ENCODE measurements around the gene LMAN1.

LMAN1 gene

GRCh38 chr18:59387687-59388565 lies 28.9 kb upstream of the LMAN1 start:
- Histone ChIP-seq H3K79me2 (ENCODE audit: insufficient read depth, low read length) (no peaks in the 10 kb centered on the region), H3K9me3 (ENCODE audit: insufficient read depth, low read length) (no peaks in the 10 kb centered on the region), H3K27ac (ENCODE audit: low read depth, low read length) (no peak overlapping the region), H3F3A (ENCODE audit: insufficient read depth) (no peaks in the 10 kb centered on the region), H3K9me2 (replicated peaks; ENCODE audit: insufficient read depth, low read length) (no peaks in the 10 kb centered on the region), H3K36me3 (ENCODE audit: low read length) (no peaks in the 10 kb centered on the region), H3K4me2 (ENCODE audit: low read depth, low read length, poor library complexity, severe bottlenecking) (no peak overlapping the region), H4K20me1 (ENCODE audit: low read depth, low read length) (no peaks in the 10 kb centered on the region), H3K4me3 (ENCODE audit: insufficient read depth, low read length, poor library complexity, severe bottlenecking) (no peak overlapping the region), H3K9ac (ENCODE audit: low read length) (no peak overlapping the region), H3K27me3 (ENCODE audit: low read length) (no peaks in the 10 kb centered on the region), H2AFZ (ENCODE audit: low read depth, low read length, severe bottlenecking) (no peak overlapping the region)
- no peak for TF ChIP-seq EZH2phosphoT487 (conservative IDR thresholded peaks at IDR 0.05; ENCODE audit: low read length)
- TF ChIP-seq, protein P1, sequence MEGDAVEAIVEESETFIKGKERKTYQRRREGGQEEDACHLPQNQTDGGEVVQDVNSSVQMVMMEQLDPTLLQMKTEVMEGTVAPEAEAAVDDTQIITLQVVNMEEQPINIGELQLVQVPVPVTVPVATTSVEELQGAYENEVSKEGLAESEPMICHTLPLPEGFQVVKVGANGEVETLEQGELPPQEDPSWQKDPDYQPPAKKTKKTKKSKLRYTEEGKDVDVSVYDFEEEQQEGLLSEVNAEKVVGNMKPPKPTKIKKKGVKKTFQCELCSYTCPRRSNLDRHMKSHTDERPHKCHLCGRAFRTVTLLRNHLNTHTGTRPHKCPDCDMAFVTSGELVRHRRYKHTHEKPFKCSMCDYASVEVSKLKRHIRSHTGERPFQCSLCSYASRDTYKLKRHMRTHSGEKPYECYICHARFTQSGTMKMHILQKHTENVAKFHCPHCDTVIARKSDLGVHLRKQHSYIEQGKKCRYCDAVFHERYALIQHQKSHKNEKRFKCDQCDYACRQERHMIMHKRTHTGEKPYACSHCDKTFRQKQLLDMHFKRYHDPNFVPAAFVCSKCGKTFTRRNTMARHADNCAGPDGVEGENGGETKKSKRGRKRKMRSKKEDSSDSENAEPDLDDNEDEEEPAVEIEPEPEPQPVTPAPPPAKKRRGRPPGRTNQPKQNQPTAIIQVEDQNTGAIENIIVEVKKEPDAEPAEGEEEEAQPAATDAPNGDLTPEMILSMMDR (IDR thresholded peaks at IDR 0.05; ENCODE audit: insufficient read depth, low read length, poor library complexity, severe bottlenecking), result no peak

DNA sequence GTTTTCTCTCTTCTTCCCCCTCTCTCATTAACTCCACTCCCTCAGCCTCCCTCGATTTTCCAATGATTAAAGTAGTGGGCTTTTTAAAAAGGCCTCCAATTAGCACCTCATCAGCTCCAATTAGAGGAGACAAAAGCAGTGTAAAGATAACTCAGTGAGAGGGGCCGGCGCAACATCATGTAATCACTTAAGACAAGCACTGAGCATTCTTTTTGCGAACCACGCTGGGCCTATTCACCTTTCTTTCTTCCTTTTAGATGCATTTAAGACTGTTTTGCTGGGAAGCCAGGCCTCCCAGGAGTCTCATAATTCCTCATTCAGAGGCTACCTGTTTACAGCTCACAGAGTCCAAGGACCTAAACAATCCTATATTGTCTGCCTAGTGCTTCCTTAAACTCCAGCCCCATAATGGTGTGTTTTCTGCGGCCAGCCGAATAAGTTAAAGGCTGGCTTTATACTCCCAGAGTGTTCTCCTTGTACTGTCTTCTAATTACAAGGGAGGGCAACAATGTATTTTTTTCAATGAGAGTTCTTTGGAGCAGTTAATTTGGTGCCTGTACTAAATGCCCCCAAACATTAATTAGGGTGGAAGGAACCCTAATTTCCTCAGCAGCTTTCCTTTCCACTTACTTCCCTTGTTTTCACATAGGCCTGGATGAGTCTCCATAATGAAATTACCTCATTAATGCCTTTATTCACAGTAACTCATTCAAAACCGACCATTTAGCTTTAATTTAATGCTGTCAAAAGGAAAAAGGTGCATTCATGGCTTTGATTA lies 28.0 kb upstream of the LMAN1 start:
- no peaks in the 10 kb centered on the region for H3K79me2 ChIP-seq (ENCODE audit: insufficient read depth, low read length)
- no peak overlapping the region for H3K4me2 ChIP-seq (ENCODE audit: low read depth, low read length, poor library complexity, severe bottlenecking)
- no peak overlapping the region for H3K9ac ChIP-seq (ENCODE audit: low read length)
- no peaks in the 10 kb centered on the region for H3K9me3 ChIP-seq (ENCODE audit: insufficient read depth, low read length)
- no peak overlapping the region for H3K27ac ChIP-seq (ENCODE audit: low read depth, low read length)
- H2AFZ ChIP-seq (ENCODE audit: low read depth, low read length, severe bottlenecking), result no peak overlapping the region
- H3F3A ChIP-seq (ENCODE audit: insufficient read depth), result no peaks in the 10 kb centered on the region
- no peaks in the 10 kb centered on the region for H4K20me1 ChIP-seq (ENCODE audit: low read depth, low read length)
- no peaks in the 10 kb centered on the region for H3K36me3 ChIP-seq (ENCODE audit: low read length)
- no peaks in the 10 kb centered on the region for H3K9me2 ChIP-seq (replicated peaks; ENCODE audit: insufficient read depth, low read length)
- no peak overlapping the region for H3K4me3 ChIP-seq (ENCODE audit: insufficient read depth, low read length, poor library complexity, severe bottlenecking)
- TF ChIP-seq, protein P1 (IDR thresholded peaks at IDR 0.05; ENCODE audit: insufficient read depth, low read length, poor library complexity, severe bottlenecking), result no peak
- TF ChIP-seq EZH2phosphoT487 (conservative IDR thresholded peaks at IDR 0.05; ENCODE audit: low read length), result no peak
- H3K27me3 ChIP-seq (ENCODE audit: low read length), result no peaks in the 10 kb centered on the region

DNA sequence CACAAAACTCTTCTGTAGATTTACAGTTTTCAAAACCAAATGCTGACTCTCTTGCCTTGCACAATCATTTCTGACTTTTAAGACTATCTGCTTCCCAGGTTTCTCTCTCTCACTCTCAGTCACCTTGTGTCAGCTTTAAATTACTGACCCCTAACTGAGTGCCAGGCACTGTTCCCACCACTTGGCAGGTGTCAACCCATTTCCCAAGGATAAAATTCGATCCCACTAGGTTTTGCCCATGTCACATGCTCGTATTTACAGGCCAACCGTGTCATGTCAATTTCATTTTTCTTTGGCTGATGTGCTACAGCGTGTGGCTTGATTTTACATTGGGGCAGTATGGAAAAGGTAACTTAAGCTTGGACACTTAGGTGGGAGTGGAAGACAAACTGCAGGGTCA lies 26.1 kb upstream of the LMAN1 start:
- H3K27ac ChIP-seq (ENCODE audit: low read depth, low read length), result no peak overlapping the region
- H3K4me3 ChIP-seq (ENCODE audit: insufficient read depth, low read length, poor library complexity, severe bottlenecking), result no peak overlapping the region
- no peak overlapping the region for H3K9ac ChIP-seq (ENCODE audit: low read length)
- TF ChIP-seq EZH2phosphoT487 (conservative IDR thresholded peaks at IDR 0.05; ENCODE audit: low read length), result no peak
- TF ChIP-seq, protein P1 (IDR thresholded peaks at IDR 0.05; ENCODE audit: insufficient read depth, low read length, poor library complexity, severe bottlenecking), result no peak
- no peaks in the 10 kb centered on the region for H3K9me2 ChIP-seq (replicated peaks; ENCODE audit: insufficient read depth, low read length)
- H4K20me1 ChIP-seq (ENCODE audit: low read depth, low read length), result no peaks in the 10 kb centered on the region
- no peaks in the 10 kb centered on the region for H3F3A ChIP-seq (ENCODE audit: insufficient read depth)
- H3K27me3 ChIP-seq (ENCODE audit: low read length), result no peaks in the 10 kb centered on the region
- H3K36me3 ChIP-seq (ENCODE audit: low read length), result no peaks in the 10 kb centered on the region
- no peaks in the 10 kb centered on the region for H3K9me3 ChIP-seq (ENCODE audit: insufficient read depth, low read length)
- H3K79me2 ChIP-seq (ENCODE audit: insufficient read depth, low read length), result no peaks in the 10 kb centered on the region
- H2AFZ ChIP-seq (ENCODE audit: low read depth, low read length, severe bottlenecking), result no peak overlapping the region
- no peak overlapping the region for H3K4me2 ChIP-seq (ENCODE audit: low read depth, low read length, poor library complexity, severe bottlenecking)

Measured in SU-DHL-6 (cell line).